ENCODE data around the gene OSBPL3.

- TF ChIP-seq CTCF (IDR thresholded peaks at IDR 0.05; ENCODE audit: insufficient read depth, low read length, poor library complexity, severe bottlenecking), result no peak
- no peak for TF ChIP-seq EZH2phosphoT487 (conservative IDR thresholded peaks at IDR 0.05; ENCODE audit: low read length)
Measured at GRCh38 chr7:24982917-24983316, 2.9 kb upstream of the OSBPL3 start.
